Central memory CD8-positive, alpha-beta T cell (primary cell): ENCODE data around the gene KIF25.
"Not testable (repeated sequence)": the region's sequence is repeated elsewhere in the genome, so short reads cannot be mapped to it uniquely, and the experiment has no call there.

ENCODE experiments used
- ATAC-seq: fragments of 150-1000 bp; cut with Tn5 transposase; replicated peaks from 2 replicates; pipeline ENCODE4 v1.10.0; 2022; ENCODE audit warnings: mild to moderate bottlenecking, moderate FRiP score, moderate number of reproducible peaks; ENCODE audit not compliant: poor library complexity, severe bottlenecking; ENCODE audit errors: extremely low read depth
- DNase-seq, 2 donors: peaks; one replicate each; pipeline ENCODE4 v3.0.0; 2021; ENCODE audit warnings: low spot score in 2 of 2
- H3K27ac Mint-ChIP-seq: one replicate; pipeline ENCODE4 v1.8.0; 2022; ENCODE audit warnings: low read depth, mild to moderate bottlenecking, moderate library complexity, mixed read lengths
- H3K27me3 Mint-ChIP-seq: one replicate; pipeline ENCODE4 v1.8.0; 2022; ENCODE audit warnings: mixed read lengths
- H3K36me3 Mint-ChIP-seq: one replicate; pipeline ENCODE4 v1.8.0; 2022; ENCODE audit warnings: mild to moderate bottlenecking, moderate library complexity, mixed read lengths; ENCODE audit not compliant: insufficient read depth
- H3K4me1 Mint-ChIP-seq: one replicate; pipeline ENCODE4 v1.8.0; 2022; ENCODE audit warnings: mixed read lengths
- H3K4me3 Mint-ChIP-seq: one replicate; pipeline ENCODE4 v1.8.0; 2022; ENCODE audit warnings: mild to moderate bottlenecking, moderate library complexity, mixed read lengths
- H3K9me3 Mint-ChIP-seq: one replicate; pipeline ENCODE4 v1.8.0; 2022; ENCODE audit warnings: mixed read lengths

The KIF25 gene

GRCh38 chr6:168072261-168072660 is 74.8 kb downstream of the KIF25 start:
- Mint-ChIP-seq H3K27me3 (peaks cover 15% of the 10 kb centered on the region), H3K4me1 (no peaks in the 10 kb centered on the region), H3K9me3 (no peaks in the 10 kb centered on the region), H3K36me3 (no peaks in the 10 kb centered on the region), H3K27ac (no peak overlapping the region), H3K4me3 (no peak overlapping the region)
- ATAC-seq, result no peak
- no peak for DNase-seq

DNA sequence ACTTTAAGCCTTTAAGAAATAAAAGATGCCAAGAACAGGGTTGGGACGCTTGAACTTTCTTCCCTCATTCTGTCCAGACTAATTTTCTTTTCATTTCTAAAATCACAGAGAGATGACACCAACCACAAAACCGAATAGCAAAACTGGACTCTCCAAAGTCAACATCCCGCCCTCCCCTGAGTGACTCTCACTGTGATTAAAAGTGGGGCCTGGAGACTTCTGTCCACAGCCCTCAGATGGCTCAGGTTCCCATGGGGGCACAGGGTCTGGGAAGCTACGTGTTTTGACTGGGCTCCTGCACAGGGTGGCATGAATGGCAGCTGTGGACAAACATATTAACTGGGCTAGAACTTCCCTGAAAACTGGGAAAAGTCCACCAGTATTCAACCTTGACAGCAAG is 75.3 kb downstream of the KIF25 start:
- Mint-ChIP-seq H3K4me1 (no peaks in the 10 kb centered on the region), H3K27ac (no peak overlapping the region)

DNA sequence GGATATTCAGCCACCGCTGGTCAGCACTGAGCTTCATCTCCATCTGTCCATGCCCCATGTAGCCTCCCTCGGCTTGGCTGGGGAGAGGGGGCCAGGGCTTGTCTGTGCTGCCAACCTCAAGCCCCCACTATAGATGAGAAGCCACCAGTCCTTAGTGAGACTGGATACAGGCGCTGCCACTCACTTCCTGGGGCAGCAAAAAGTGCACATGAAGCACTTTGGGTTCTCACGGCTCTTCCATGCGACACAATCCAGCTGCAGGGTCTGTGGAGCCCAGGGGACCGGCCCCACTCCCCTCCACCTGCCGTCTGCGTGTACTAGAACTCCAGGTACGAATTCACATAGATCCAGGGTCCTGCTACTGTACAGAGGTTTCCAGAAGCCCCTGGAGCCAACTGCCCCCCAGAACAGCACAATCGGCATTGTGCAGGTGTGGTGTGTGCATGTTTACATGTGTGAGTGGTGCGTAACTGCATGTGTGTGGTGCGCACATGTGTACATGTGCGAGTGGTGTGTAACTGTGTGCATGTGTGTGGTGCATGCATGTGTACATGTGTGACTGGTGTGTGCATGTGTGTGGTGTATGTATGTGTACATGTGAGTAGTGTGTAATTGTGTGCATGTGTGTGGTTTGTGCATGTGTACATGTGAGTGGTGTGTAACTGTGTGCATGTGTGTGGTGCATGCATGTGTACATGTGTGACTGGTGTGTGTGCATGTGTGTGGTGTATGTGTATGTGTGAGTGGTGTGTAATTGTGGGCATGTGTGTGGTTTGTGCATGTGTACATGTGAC is 76.7 kb downstream of the KIF25 start:
- ATAC-seq (no peak), DNase-seq (no peak)
- H3K36me3 Mint-ChIP-seq, result no peaks in the 10 kb centered on the region
- H3K27ac Mint-ChIP-seq, result no peak overlapping the region
- H3K4me1 Mint-ChIP-seq, result no peaks in the 10 kb centered on the region
- no peak overlapping the region for H3K4me3 Mint-ChIP-seq
- peaks cover 9% of the 10 kb centered on the region for H3K27me3 Mint-ChIP-seq
- no peaks in the 10 kb centered on the region for H3K9me3 Mint-ChIP-seq

More for the DNA sequence above, 75.3 kb downstream of the KIF25 start:
- no peaks in the 10 kb centered on the region for H3K36me3 Mint-ChIP-seq
- no peak overlapping the region for H3K4me3 Mint-ChIP-seq
- ATAC-seq (no peak), DNase-seq (no peak)
- H3K27me3 Mint-ChIP-seq, result peaks cover 11% of the 10 kb centered on the region
- H3K9me3 Mint-ChIP-seq, result no peaks in the 10 kb centered on the region

DNA sequence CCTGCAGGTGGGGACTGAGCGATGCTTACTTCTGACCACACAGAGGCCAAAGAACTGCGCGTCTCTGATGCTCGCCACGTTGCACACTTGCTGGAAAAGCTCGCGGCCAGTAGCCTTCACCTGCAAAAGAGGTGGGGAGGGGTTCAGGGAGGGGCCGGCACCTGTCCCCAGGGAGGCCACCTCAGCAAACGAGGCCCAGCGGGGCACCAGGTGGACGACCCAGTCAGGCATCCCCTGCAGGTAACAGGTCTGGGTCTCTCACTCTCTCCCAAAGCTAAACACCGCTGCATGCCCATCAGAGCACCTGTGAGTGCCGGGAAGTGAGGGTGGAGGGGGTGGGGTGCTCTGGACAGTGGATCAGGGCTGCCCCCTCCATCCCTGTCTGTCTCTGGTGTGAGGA is 77.7 kb downstream of the KIF25 start:
- Mint-ChIP-seq H3K9me3 (no peaks in the 10 kb centered on the region), H3K4me1 (no peaks in the 10 kb centered on the region), H3K36me3 (no peaks in the 10 kb centered on the region), H3K27ac (no peak overlapping the region), H3K4me3 (no peak overlapping the region), H3K27me3 (no peaks in the 10 kb centered on the region)
- DNase-seq (no peak), ATAC-seq (no peak)

DNA sequence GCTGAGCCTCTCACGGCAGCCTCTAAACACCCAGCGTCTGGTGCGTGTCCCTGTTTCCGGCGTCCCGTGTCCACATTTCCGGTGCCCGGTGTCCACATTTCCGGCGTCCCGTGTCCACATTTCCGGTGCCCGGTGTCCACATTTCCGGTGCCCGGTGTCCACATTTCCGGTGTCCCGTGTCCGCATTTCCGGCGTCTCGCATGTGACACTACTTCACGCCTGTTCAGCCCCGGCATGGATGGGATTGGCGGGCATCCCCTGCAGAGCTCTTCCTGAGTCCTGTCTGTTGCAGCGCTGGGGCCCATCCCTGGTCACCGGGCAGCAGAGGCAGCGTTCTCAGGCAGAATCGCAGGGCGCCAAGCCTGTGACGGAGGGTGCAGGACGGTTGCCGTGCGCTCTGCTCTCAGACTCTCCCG is 78.3 kb downstream of the KIF25 start:
- no peaks in the 10 kb centered on the region for H3K27me3 Mint-ChIP-seq
- H3K9me3 Mint-ChIP-seq, result no peaks in the 10 kb centered on the region
- H3K36me3 Mint-ChIP-seq, result no peaks in the 10 kb centered on the region
- DNase-seq (no peak), ATAC-seq (no peak)
- H3K4me1 Mint-ChIP-seq, result no peaks in the 10 kb centered on the region
- H3K27ac Mint-ChIP-seq, result no peak overlapping the region
- no peak overlapping the region for H3K4me3 Mint-ChIP-seq

GRCh38 chr6:168077401-168077800 is 79.9 kb downstream of the KIF25 start:
- not testable (repeated sequence) for H3K36me3 Mint-ChIP-seq, H3K27ac Mint-ChIP-seq, H3K9me3 Mint-ChIP-seq, H3K4me3 Mint-ChIP-seq, DNase-seq, ATAC-seq, H3K4me1 Mint-ChIP-seq, H3K27me3 Mint-ChIP-seq

GRCh38 chr6:168078175-168078942 is 80.9 kb downstream of the KIF25 start:
- H3K4me1 Mint-ChIP-seq, result no peaks in the 10 kb centered on the region
- H3K27ac Mint-ChIP-seq, result no peak overlapping the region
- no peaks in the 10 kb centered on the region for H3K27me3 Mint-ChIP-seq

DNA sequence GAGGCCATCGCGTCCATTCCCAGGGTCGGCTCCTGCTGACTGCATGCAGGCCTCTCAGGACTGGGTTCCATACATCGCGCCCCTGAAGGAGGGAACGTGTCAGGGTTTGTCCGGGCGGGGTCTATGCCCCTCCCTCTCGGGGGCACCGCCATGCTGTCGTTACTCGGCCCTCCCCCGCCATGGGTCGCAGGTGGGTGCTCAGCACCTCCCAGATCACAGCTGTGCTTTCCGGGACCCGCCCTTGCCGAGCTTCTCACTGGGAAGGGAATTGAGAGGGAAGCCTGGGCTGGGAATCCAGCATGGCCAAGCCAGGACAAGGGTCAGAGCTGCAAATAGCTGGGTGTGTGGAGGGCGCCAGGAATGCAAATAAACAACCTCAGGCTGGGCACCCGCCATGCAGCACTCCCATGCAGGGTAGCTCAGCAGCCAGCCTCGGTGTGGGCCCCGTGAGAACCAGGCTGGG is 81.5 kb downstream of the KIF25 start, which contains the start of gene FRMD1:
TSS of gene FRMD1 (minus strand) at position 270 of the 463 bp plus-strand sequence. CDS start at position 152, 118 bp downstream.
- no peak within 1 kb of the TSS for H3K27ac Mint-ChIP-seq
- H3K4me3 Mint-ChIP-seq, result no peak within 1 kb of the TSS
- no peaks in the 10 kb centered on the region for H3K27me3 Mint-ChIP-seq
- DNase-seq (no peak), ATAC-seq (no peak)
- no peaks in the 10 kb centered on the region for H3K36me3 Mint-ChIP-seq
- H3K4me1 Mint-ChIP-seq, result no peaks in the 10 kb centered on the region
- no peaks in the 10 kb centered on the region for H3K9me3 Mint-ChIP-seq

More at GRCh38 chr6:168078175-168078942, 80.9 kb downstream of the KIF25 start:
- Mint-ChIP-seq H3K9me3 (no peaks in the 10 kb centered on the region), H3K36me3 (no peaks in the 10 kb centered on the region), H3K4me3 (no peak overlapping the region)
- ATAC-seq, result no peak
- DNase-seq, result no peak

DNA sequence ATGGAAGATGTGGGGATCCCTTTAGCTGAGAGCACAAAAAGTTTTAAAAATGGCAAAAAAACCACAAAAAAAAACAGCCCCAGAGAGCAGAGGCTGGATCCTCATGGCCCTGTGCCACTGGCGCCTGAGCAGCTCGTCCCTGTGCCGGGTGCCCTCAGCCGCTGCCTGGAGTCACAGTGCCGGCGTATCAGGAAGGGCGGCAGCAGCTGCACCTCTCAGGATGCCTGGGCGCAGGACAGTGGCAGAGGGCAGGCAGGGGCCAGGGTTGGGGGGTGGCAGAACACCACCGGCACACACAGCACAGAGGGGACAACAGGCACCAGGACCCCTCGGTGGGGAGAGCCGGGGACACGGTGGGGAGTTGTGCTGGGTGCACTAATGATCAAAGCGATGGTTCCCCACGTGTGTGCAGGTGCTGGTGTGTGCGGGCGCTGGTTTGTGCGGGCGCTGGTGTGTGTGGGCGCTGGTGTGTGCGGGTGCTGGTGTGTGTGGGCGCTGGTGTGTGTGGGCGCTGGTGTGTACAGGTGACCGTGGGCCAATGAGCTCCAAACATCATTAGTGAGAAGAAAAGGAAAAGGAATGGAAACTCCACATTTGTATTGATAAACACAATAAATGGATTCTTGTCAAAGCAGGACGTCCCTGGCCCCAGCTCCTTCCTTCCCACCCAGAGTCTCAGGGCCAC is 83.1 kb downstream of the KIF25 start:
- no peaks in the 10 kb centered on the region for H3K36me3 Mint-ChIP-seq
- no peak for ATAC-seq

DNA sequence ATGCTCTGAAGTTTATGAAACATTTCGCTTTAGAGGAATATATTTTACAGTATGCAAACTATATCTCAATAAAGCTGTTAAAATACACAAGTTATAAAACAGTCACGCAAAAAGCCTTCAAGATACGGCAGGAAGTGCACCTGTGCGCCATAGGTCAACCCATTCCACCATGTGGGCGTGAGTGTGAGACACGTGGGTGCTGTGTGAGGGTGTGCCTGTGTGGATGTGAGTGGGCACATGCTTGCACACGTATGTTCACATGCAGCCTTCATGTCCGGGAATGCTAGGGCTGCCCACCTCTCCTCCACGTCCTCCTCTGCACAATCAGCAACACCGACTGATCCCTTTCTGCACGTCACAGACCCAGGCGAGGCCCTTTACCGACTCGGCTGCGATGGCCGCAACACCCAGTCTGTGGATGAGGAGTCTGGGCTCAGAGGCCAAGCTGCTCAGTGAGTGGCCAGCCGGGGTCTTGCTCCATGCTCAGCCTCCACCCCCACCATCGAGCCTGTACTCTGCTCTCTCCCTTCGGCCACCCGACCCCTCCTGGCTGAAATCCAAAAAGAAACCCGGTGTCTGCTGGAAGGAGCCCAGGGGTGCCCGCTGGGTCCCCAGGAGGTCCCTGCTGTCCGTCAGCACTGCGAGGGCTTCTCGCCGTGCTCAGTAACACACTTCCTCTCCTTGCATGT is 84.5 kb downstream of the KIF25 start:
- Mint-ChIP-seq H3K4me3 (no peak overlapping the region), H3K36me3 (no peaks in the 10 kb centered on the region), H3K27me3 (peaks cover 6% of the 10 kb centered on the region), H3K27ac (no peak overlapping the region), H3K4me1 (no peaks in the 10 kb centered on the region), H3K9me3 (no peaks in the 10 kb centered on the region)
- no peak for DNase-seq
- no peak for ATAC-seq

More for the DNA sequence above, 83.1 kb downstream of the KIF25 start:
- DNase-seq, result no peak
- H3K27me3 Mint-ChIP-seq, result no peaks in the 10 kb centered on the region
- H3K27ac Mint-ChIP-seq, result no peak overlapping the region
- H3K4me1 Mint-ChIP-seq, result no peaks in the 10 kb centered on the region
- no peaks in the 10 kb centered on the region for H3K9me3 Mint-ChIP-seq
- no peak overlapping the region for H3K4me3 Mint-ChIP-seq

DNA sequence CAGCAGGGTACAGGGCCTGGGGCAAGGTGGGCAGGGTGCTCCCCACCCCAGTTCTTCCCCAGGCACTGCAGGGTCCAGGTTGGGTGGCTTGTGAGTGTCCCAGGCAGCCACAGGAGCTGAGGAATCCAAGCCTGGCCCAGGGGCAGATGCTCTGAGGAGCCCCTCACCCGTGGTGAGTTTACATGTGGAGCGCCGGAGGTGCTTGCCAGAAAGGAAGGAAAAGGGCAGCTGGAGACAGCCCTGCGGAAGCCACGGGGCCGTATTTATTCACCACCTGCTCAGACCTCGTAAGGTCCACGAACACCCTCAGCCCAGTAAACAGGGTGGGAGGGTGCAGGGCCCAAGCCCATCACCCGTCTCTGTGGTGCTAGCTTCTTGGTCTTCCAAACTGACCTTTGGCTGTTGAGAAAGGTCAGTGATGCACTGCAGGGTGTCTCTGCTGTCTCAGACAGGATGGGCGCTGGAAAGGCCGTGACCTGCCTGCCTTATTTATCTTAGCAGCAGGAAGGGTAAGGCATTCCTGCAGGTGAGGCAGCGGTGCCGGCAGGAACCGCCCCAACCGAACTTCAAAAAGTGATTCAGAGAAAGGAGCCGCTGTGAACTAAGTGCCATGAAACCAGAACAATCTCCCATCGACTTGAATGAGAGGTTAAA is 85.5 kb downstream of the KIF25 start:
- peaks cover 10% of the 10 kb centered on the region for H3K27me3 Mint-ChIP-seq
- no peaks in the 10 kb centered on the region for H3K4me1 Mint-ChIP-seq
- DNase-seq, result no peak
- no peak for ATAC-seq
- H3K36me3 Mint-ChIP-seq, result no peaks in the 10 kb centered on the region
- no peak overlapping the region for H3K4me3 Mint-ChIP-seq
- no peaks in the 10 kb centered on the region for H3K9me3 Mint-ChIP-seq
- H3K27ac Mint-ChIP-seq, result no peak overlapping the region

- H3K27ac Mint-ChIP-seq, result no peak overlapping the region
- peaks cover 10% of the 10 kb centered on the region for H3K27me3 Mint-ChIP-seq
- DNase-seq (no peak), ATAC-seq (no peak)
- H3K4me1 Mint-ChIP-seq, result no peaks in the 10 kb centered on the region
- H3K36me3 Mint-ChIP-seq, result no peaks in the 10 kb centered on the region
- H3K4me3 Mint-ChIP-seq, result no peak overlapping the region
- H3K9me3 Mint-ChIP-seq, result no peaks in the 10 kb centered on the region
Measured at GRCh38 chr6:168083514-168083885, 86.0 kb downstream of the KIF25 start.
